ENCODE results near the gene EEF2.
A peak's percentile ranks its signal among the peaks of the same experiment; 100 is the strongest.
"Not testable (repeated sequence)": the region's sequence is repeated elsewhere in the genome, so short reads cannot be mapped to it uniquely, and the experiment has no call there.

EEF2 gene

DNA sequence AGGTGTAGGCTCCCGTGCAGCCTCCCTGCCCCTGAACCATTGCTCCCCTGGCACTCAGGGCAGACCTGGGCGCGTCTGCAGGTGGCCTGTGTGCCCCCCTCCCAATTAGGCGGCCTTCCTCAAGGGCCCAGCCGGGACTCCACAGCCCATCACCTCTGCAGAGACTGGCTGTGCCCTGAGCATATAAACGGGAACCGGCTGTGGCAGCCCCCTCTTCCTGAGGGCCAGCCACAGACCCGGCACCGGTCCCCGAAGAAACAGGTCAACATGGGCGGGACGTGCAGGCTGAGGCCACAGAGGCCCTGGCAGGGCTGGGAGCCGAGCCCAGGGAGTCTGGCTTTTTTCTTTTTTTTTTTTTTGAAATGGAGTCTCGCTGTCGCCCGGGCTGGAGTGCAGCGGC is 34.3 kb upstream of the EEF2 start:
- Mint-ChIP-seq H3K4me3 (no peak overlapping the region), H3K9me3 (no peaks in the 10 kb centered on the region), H3K27ac (no peak overlapping the region), H3K36me3 (ENCODE audit: low read depth) (peaks cover 89% of the 10 kb centered on the region), H3K4me1 (ENCODE audit: low read depth) (peaks cover 20% of the 10 kb centered on the region), H3K27me3 (no peaks in the 10 kb centered on the region)
- intact Hi-C loops (cut with micrococcal nuclease): no loop called here

DNA sequence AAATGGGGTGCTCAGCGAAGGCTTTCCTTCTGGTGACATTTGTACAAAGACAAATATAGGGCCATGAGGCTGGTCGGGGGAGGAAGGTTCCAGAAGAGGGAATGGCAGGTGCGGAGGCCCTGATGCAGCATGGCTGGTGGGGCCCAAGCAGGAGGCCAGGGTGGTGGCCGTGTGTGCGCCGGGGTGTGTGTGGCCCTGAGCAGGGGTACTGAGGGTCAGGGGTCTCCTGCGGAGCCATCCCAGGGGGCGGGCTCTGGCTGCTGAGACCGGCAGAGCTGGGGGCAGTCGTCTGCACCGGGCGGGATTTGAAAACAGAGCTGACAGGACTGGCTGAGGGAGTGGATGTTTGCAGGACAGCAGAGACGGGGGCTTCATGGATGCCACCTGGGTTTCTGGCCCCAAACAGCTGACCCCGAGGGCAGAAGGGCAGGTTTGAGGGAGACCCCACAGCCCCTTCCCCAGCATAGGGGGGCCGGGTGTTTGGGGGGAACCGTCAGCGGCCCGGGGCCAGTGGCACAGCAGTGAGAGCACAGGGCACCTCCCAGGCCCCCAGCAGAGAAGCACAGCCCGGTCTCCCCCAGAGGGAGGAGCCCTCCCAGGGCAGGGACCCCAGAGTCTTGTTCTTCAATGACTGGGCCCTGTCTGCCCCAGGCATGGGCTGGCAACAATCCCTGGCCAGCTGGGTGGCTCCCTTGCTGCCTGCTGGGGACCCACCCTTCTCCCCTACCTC is 33.7 kb upstream of the EEF2 start:
- no peak overlapping the region for H3K27ac Mint-ChIP-seq
- H3K27me3 Mint-ChIP-seq: no peaks in the 10 kb centered on the region
- peaks cover 89% of the 10 kb centered on the region for H3K36me3 Mint-ChIP-seq (ENCODE audit: low read depth)
- H3K4me1 Mint-ChIP-seq (ENCODE audit: low read depth): peaks cover 26% of the 10 kb centered on the region
- H3K4me3 Mint-ChIP-seq: no peak overlapping the region
- intact Hi-C loops (cut with micrococcal nuclease): no loop called here
- H3K9me3 Mint-ChIP-seq: no peaks in the 10 kb centered on the region

DNA sequence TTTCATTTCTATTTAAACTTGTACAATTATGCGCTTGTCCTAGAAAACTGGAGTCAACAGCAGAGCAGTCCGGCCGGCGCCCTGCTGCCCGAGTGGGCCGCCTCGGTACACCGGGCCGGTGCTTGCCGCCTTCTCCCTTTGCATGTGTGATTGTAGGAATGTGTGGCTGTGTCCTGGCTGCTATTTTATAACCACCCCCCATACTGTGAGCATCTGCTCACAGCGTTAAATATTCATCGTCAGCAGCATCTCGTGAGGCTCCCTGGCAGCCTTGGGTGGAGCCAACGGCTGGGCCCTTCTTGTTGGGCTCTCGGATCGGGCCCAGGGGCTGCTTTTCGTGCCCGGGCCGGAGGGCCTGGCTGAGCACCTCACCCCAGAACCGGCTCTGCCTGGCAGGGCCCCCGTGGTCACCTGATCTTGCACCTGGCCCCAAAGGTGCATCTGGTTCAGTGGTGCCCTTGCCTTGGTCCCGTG is 32.9 kb upstream of the EEF2 start:
- intact Hi-C loops (cut with micrococcal nuclease): no loop called here

DNA sequence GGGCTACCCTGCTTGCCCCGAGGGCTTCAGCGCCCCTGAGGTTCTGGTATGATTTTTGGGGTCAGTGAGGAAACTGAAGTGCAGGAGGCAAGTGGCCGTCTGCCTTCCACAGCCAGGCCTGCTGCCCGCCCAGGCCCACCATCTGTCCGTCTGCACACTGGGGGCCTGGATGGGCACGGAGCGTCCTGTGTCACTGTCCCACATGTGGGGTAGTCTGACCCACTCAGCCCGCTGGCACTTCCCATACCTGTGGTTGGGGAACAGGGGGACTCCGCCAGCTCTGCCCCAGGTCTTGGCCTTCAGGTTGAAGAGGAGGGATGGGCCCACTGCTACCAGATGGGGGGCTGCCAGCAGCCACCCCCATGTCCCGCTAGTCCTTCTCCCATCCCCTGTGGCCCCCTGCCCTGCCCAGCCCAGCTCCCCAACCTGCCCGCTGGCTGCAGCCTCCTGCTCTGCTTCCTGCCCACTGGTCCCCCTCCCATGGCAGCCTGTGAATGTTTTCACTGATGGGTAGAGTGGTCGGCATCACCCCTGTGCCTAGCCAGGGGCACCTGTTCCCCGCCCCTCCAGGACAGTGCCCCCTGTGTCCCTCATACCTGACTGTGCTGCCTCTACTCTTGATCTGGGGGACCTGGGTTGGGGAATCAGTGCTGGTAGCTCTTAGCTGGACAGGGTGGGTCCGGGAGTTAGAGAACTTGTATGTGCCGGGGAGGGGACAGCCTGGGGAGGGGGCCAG is 31.8 kb upstream of the EEF2 start:
- H3K36me3 Mint-ChIP-seq (ENCODE audit: low read depth): peaks cover 89% of the 10 kb centered on the region
- H3K27ac Mint-ChIP-seq: no peak overlapping the region
- H3K9me3 Mint-ChIP-seq: no peaks in the 10 kb centered on the region
- peaks cover 27% of the 10 kb centered on the region for H3K4me1 Mint-ChIP-seq (ENCODE audit: low read depth)
- intact Hi-C loops (cut with micrococcal nuclease): no loop called here
- no peaks in the 10 kb centered on the region for H3K27me3 Mint-ChIP-seq
- no peak overlapping the region for H3K4me3 Mint-ChIP-seq

More for the DNA sequence above, 32.9 kb upstream of the EEF2 start:
- H3K4me1 Mint-ChIP-seq (ENCODE audit: low read depth): peaks cover 27% of the 10 kb centered on the region
- no peak overlapping the region for H3K4me3 Mint-ChIP-seq
- no peaks in the 10 kb centered on the region for H3K27me3 Mint-ChIP-seq
- no peak overlapping the region for H3K27ac Mint-ChIP-seq
- peaks cover 89% of the 10 kb centered on the region for H3K36me3 Mint-ChIP-seq (ENCODE audit: low read depth)
- no peaks in the 10 kb centered on the region for H3K9me3 Mint-ChIP-seq

DNA sequence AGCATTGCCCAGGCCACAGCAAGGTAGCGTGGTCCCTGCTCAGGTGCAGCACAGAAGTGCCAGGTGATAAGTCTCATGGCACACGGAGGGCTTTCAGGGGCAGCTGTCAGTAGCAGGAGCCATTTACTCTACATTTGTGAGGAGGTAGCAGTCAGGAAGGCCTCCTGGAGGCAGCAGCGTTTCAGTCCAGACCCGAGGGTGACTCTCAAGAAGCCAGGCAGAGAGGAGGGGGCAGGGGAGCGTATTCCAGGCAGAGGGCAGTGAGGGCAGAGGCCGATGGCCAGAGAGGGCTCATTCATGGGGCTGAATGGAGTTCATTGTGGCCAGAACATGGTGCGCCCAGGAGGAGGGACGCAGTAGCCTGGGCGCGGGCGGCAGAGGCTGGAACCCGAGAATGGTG is 31.2 kb upstream of the EEF2 start:
- intact Hi-C loops (cut with micrococcal nuclease): no loop called here
- peaks cover 85% of the 10 kb centered on the region for H3K36me3 Mint-ChIP-seq (ENCODE audit: low read depth)

DNA sequence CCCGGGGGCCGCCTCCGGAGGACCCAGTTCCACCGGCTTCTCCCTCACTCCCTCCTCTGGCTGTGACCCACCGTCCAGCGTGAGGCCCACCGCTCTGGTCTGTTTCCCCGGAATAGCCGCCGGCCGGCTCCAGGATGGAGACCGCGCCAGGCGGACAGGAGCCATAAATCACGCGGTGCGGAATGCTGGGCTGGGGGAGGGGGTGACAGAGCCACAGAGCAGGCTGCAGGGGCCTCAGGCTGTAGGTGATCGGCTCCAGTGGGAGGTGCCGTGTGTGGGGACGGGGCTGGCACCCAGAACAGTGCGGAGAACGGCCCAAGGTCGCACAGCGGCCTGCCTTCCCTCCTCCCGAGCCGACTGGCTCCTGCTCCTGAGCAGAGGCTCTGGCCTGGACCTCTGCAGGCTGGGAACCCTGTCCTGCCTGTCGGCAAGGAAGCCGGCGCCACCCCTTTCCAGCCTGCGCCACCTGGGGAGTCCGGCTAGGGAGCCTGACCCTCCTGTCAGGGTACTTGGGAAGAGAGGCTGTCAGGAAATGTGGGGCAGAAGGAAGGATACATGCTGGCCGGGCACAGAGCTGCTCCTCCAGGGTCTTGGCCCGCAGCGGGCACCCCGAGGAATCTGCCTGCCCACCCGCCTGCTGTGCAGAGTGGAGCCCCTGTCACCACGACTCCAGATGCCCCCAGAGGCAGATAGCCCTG is 30.6 kb upstream of the EEF2 start:
- no peak overlapping the region for H3K4me3 Mint-ChIP-seq
- no peaks in the 10 kb centered on the region for H3K9me3 Mint-ChIP-seq
- intact Hi-C loops (cut with micrococcal nuclease): no loop called here
- H3K4me1 Mint-ChIP-seq (ENCODE audit: low read depth): peaks cover 34% of the 10 kb centered on the region
- H3K36me3 Mint-ChIP-seq (ENCODE audit: low read depth): peaks cover 92% of the 10 kb centered on the region
- no peaks in the 10 kb centered on the region for H3K27me3 Mint-ChIP-seq
- H3K27ac Mint-ChIP-seq: no peak overlapping the region

More for the DNA sequence above, 31.2 kb upstream of the EEF2 start:
- Mint-ChIP-seq H3K4me1 (ENCODE audit: low read depth) (peaks cover 28% of the 10 kb centered on the region), H3K4me3 (no peak overlapping the region), H3K9me3 (no peaks in the 10 kb centered on the region), H3K27me3 (no peaks in the 10 kb centered on the region), H3K27ac (no peak overlapping the region)

DNA sequence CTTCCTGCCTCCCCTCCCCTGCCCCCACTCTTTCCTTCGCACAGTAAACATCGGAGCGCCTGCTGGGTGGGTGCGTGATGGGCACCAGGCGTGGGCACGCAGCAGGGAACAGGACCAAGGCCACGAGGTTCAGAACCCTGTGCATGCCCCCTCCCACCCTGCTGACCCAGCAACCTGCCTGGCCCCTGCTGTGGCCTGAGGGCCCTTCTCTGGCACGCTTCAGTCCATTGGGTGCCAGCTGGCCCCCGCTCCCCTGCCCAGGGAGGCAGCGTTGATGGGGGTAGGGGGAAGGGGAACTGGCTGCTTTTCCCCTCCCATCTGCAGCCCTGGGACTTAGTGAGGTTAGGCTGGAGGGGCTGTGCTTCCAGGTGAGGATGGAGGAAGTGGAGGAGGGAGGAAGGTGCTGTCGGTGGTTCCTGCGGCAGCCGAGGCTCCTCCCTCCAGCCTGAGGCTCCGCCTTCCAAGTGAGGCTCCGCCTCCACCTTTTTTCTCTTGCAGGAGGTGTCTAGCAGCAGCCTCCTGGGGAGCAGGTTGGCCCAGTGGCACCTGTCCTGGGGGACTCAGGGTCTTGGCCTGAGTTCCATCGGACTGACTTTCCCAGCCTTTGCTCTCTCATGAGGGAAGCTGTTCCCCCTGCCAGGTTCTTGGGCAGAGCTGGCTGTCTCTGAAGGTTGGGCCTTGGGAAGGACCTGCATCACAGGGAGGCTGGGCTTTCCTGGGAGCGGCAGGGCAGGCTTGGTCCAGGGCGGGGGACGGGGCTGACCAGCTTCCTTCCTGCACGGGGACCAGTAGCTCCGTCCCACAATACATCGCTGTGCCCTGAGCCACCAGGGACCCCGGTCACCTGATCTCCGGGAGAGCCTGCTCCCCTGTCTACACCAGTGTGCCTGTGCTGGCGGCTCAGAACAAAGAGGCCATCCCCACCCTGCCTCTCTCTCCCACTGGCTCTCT is 29.6 kb upstream of the EEF2 start:
- H3K27ac Mint-ChIP-seq: no peak overlapping the region

DNA sequence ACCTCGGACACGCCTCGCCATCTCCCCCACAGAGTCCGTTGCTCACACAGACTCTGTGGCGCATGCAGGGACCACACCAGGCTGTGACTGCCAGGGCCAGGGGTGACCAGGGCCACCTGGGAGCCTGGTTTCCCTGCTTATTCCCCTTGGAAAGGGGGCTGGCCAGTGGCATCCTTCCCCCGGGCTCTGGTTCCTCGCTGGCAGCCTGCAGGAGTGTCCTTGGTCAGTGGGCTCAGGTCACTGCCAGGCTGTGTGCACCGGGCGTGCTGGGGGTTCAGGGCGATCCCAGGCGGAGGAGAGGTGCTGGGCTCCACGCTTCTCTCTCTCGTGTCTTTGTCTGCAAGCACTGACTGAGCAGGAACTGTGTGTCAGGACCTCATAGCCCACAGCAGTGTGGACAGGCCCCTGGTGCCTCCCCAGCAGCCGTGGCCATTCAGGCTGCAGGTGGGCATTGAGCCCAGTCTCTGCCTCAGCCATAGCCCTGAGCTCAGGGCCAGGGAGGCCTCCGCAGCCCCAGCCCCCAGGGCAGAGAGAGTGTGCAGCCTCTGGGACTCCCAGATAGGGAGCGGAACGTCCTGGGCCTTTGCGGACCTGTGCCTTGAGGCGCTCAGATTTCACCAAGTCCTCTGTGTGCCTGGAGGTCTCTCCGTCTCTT is 28.8 kb upstream of the EEF2 start:
- Mint-ChIP-seq H3K27ac (no peak overlapping the region), H3K4me3 (no peak overlapping the region), H3K36me3 (ENCODE audit: low read depth) (peaks cover 89% of the 10 kb centered on the region), H3K27me3 (no peaks in the 10 kb centered on the region), H3K4me1 (ENCODE audit: low read depth) (peaks cover 53% of the 10 kb centered on the region), H3K9me3 (no peaks in the 10 kb centered on the region)
- intact Hi-C loops (cut with micrococcal nuclease): no loop called here

More for the DNA sequence above, 29.6 kb upstream of the EEF2 start:
- no peak overlapping the region for H3K4me3 Mint-ChIP-seq
- intact Hi-C loops (cut with micrococcal nuclease): no loop called here
- peaks cover 94% of the 10 kb centered on the region for H3K36me3 Mint-ChIP-seq (ENCODE audit: low read depth)
- H3K9me3 Mint-ChIP-seq: no peaks in the 10 kb centered on the region
- H3K4me1 Mint-ChIP-seq (ENCODE audit: low read depth): peaks cover 45% of the 10 kb centered on the region
- H3K27me3 Mint-ChIP-seq: no peaks in the 10 kb centered on the region

DNA sequence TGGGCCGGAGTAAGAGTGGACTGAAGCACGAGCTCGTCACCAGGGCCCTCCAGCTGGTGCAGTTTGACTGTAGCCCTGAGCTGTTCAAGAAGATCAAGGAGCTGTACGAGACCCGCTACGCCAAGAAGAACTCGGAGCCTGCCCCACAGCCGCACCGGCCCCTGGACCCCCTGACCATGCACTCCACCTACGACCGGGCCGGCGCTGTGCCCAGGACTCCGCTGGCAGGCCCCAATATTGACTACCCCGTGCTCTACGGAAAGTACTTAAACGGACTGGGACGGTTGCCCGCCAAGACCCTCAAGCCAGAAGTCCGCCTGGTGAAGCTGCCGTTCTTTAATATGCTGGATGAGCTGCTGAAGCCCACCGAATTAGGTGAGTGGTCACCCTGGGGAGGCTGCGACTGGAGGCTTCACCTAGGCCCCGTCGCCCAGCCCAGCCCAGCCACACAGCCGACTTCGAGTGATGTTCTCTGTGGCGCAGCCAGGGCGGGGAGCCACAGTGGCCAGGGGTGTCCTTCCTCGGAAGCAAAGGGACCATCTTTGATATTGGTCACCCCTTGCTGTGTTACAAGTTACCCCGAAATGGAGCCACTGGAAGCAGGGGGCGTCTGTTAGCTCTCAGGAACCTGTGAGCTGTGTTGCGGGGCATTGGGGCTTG is 27.8 kb upstream of the EEF2 start:
- Mint-ChIP-seq H3K9me3 (no peaks in the 10 kb centered on the region), H3K27me3 (no peaks in the 10 kb centered on the region), H3K4me3 (no peak overlapping the region), H3K4me1 (ENCODE audit: low read depth) (peaks cover 55% of the 10 kb centered on the region), H3K27ac (no peak overlapping the region), H3K36me3 (ENCODE audit: low read depth) (peaks cover 80% of the 10 kb centered on the region)
- intact Hi-C loops (cut with micrococcal nuclease): no loop called here

DNA sequence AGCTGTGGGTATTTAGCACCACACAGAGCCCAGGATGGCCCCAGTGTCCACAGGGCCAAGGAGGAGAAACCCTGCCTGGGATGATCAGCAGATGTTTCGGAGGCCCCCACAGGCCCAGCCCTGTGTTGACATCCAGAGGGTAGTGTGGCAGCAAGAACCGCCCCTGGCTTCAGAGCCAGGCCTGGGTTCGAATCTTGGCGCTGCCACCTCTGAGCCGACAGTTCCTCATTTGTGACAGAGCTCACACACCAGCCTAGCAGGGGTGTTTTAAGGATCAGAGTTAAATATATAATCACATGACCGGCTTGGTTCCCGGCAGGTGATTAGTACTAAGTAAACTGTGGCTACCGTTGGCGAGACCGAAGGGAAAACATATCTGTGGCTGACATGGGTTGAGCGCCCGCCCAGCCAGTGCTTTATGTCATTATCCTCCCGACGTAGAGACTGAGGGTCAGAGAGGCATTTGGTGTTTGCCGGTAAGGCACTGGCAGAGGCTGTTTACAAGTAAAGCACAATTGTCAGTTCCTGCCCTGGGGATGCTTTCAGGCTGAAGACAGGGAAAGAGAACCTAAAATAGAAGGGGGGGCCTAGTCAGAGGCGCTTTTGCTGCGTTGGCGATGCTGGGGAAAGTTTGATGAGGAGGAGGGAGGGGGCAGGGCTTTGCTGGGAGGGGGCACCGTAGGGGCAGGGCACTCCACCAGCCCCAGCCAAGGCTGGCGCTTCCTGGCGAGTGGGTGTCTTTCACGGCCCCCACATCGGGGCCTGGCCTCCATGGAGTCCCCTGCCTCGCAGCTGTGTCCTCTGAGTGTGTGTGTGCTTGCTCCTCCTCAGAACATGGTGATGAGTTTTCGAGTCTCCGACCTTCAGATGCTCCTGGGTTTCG is 27.1 kb upstream of the EEF2 start:
- Mint-ChIP-seq H3K9me3 (no peaks in the 10 kb centered on the region), H3K4me1 (ENCODE audit: low read depth) (peaks cover 55% of the 10 kb centered on the region), H3K27ac (no peak overlapping the region), H3K36me3 (ENCODE audit: low read depth) (peaks cover 75% of the 10 kb centered on the region), H3K4me3 (no peak overlapping the region), H3K27me3 (no peaks in the 10 kb centered on the region)
- intact Hi-C loops (cut with micrococcal nuclease): no loop called here

DNA sequence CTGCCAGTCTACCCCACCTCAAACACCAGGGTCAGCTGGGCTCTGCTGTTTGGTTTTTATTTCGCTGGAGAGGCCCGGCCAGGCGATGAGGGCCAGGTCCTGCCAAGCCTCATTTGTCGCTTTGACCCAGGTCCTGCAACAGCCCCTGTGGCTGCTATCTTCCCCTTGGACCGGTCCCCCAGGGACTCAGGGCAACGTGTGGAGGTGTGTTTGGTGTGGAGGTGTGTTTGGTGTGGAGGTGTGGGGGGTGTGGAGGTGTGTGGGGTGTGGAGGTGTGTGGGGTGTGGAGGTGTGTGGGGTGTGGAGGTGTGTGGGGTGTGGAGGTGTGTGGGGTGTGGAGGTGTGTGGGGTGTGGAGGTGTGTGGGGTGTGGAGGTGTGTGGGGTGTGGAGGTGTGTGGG is 26.2 kb upstream of the EEF2 start:
- H3K4me3 Mint-ChIP-seq; intact Hi-C loops (cut with micrococcal nuclease); H3K9me3 Mint-ChIP-seq; H3K27me3 Mint-ChIP-seq: not testable (repeated sequence)
- H3K36me3 Mint-ChIP-seq (ENCODE audit: low read depth): peaks cover 70% of the 10 kb centered on the region
- H3K27ac Mint-ChIP-seq: peak overlapping the region; percentile 23
- peaks cover 56% of the 10 kb centered on the region for H3K4me1 Mint-ChIP-seq (ENCODE audit: low read depth)

DNA sequence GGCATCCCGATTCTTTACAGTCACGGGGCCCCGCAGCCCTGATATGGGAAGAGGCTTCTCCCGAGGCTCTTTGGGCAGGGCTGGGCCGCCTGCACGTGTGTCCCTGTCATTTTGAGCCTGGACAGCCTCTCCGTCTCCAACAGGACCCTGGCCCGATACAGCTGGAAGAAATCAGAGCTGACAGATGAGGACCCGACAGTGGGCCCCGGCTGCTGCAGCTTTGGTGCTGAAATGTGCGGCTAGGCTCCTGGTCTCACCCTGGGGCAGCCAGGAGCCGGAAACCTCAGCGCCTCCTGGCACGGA is 25.5 kb upstream of the EEF2 start:
- intact Hi-C loops (cut with micrococcal nuclease): no loop called here
- peaks cover 59% of the 10 kb centered on the region for H3K4me1 Mint-ChIP-seq (ENCODE audit: low read depth)
- H3K36me3 Mint-ChIP-seq (ENCODE audit: low read depth): peaks cover 64% of the 10 kb centered on the region
- H3K4me3 Mint-ChIP-seq: no peak overlapping the region
- no peaks in the 10 kb centered on the region for H3K9me3 Mint-ChIP-seq
- no peaks in the 10 kb centered on the region for H3K27me3 Mint-ChIP-seq
- peak overlapping the region; percentile 23 for H3K27ac Mint-ChIP-seq
